Measurements from ENCODE around the gene SIMC1.

DNA sequence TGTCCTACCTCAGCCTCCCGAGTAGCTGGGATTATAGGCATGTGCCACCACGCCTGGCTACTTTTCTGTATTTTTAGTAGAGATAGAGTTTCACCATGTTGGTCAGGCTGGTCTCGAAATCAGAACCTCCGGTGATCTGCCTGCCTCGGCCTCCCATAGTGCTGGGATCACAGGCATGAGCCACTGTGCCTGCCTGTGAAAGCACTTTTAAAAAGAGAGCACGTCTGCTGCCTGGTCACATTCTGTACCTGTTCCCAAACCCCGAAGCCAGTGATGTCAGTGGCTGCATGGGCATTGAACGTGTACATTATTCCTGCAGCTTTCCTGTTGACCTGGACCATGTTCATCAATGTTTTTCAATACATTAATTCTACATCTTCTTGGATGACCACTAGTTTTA, 35.1 kb upstream of the SIMC1 start:
- TF ChIP-seq SUZ12 (IDR thresholded peaks at IDR 0.05; ENCODE audit: extremely low read depth, insufficient read depth, insufficient read length) (no peak), YY1 (IDR thresholded peaks at IDR 0.05; ENCODE audit: insufficient read depth, insufficient read length) (no peak)

All from NT2/D1 (cell line).